Activated CD8-positive, alpha-beta memory T cell treated with anti-CD3 and anti-CD28 coated beads, Interleukin-2, amount 50 U/mL, for 1 hour (primary cell): ENCODE results near the gene ZBED4.

ENCODE experiments used
- DNase-seq: peaks from one replicate; pipeline ENCODE4 v3.0.0-alpha.2; 2020; ENCODE audit errors: extremely low read depth

ZBED4 gene

GRCh38 chr22:49936973-49937757 is 83.5 kb downstream of the ZBED4 start:
- DNase-seq, result no peak

- DNase-seq, result no peak
Measured at GRCh38 chr22:49937758-49938564, 84.3 kb downstream of the ZBED4 start.

- no peak for DNase-seq
Measured at GRCh38 chr22:49938565-49939136, 85.0 kb downstream of the ZBED4 start.
